Activated CD8-positive, alpha-beta memory T cell treated with anti-CD3 and anti-CD28 coated beads for 36 hours (primary cell): ENCODE data around the gene PRADC1. TPM values are rescaled to one million over a fixed set of nuclear protein-coding genes. Genes with fewer than 3 reads are reported as not detected.

ENCODE experiments used
- total RNA-seq, 2 experiments: library from RNA; stranded (reverse); gene quantifications; one replicate each; pipeline ENCODE4 v1.2.3, GENCODE V29; 2021

Gene PRADC1
- total RNA-seq, 2 experiments from 2014 or later: 21.9 to 23.4 TPM

Other genes starting within 250 kb of the PRADC1 start
- 10 to 100 TPM; 17.9 to 18.1 TPM for gene SFXN5, start 161.5 kb downstream of the PRADC1 start, total RNA-seq
- 1 to 10 TPM; 4.8 to 6.0 TPM for gene RAB11FIP5, start 120.3 kb downstream of the PRADC1 start, total RNA-seq
- gene NOTO, start 30.7 kb downstream of the PRADC1 start, total RNA-seq: not detected
- 10 to 100 TPM; 41.5 to 44.9 TPM for gene SMYD5, start 19.0 kb downstream of the PRADC1 start, total RNA-seq
- 100 to 1,000 TPM; 750 to 751 TPM for gene CCT7, start 1.1 kb upstream of the PRADC1 start, total RNA-seq
- gene FBXO41, start 51.2 kb upstream of the PRADC1 start, total RNA-seq: 10 to 100 TPM; 39.4 to 39.5 TPM
- gene EGR4, start 60.3 kb upstream of the PRADC1 start, total RNA-seq: under 1 TPM; 0.25 to 0.48 TPM
- 10 to 100 TPM; 21.1 to 22.8 TPM for gene ALMS1, start 152.6 kb upstream of the PRADC1 start, total RNA-seq